Stimulated activated CD4-positive, alpha-beta T cell treated with anti-CD3 and anti-CD28 coated beads, TNF-alpha, amount 100 ng/mL, for 4 hours (primary cell): ENCODE data around the gene RXRA.

Experiments used
- DNase-seq, 3 experiments: peaks; one replicate each; pipeline ENCODE4 v3.0.0-alpha.2; 2020; ENCODE audit warnings: low read depth in 3 of 3

The RXRA gene

GRCh38 chr9:134323741-134324358 is 2.4 kb upstream of the RXRA start:
- DNase-seq: no peak

- no peak for DNase-seq
Observed at GRCh38 chr9:134324359-134325095, 1.7 kb upstream of the RXRA start.

- peak in 1 of 3 experiments; percentile 11 for DNase-seq
Observed at GRCh38 chr9:134325096-134325812, 1.0 kb upstream of the RXRA start.

GRCh38 chr9:134326724-134327601 is 708 bp downstream of the RXRA start:
- DNase-seq: no peak

- no peak for DNase-seq
Observed at GRCh38 chr9:134327671-134328231, 1.5 kb downstream of the RXRA start.

- DNase-seq: no peak
Observed at GRCh38 chr9:134328341-134328840, 2.1 kb downstream of the RXRA start.

- DNase-seq: no peak
Observed at GRCh38 chr9:134328841-134329575, 2.8 kb downstream of the RXRA start.

GRCh38 chr9:134329576-134329855 is 3.3 kb downstream of the RXRA start:
- no peak for DNase-seq

GRCh38 chr9:134329886-134330285 is 3.6 kb downstream of the RXRA start:
- no peak for DNase-seq

- DNase-seq: no peak
Observed at GRCh38 chr9:134330590-134330989, 4.3 kb downstream of the RXRA start.

GRCh38 chr9:134331186-134332025 is 5.2 kb downstream of the RXRA start:
- no peak for DNase-seq

- DNase-seq: no peak
Observed at GRCh38 chr9:134332266-134332665, 6.0 kb downstream of the RXRA start.

GRCh38 chr9:134332841-134333233 is 6.6 kb downstream of the RXRA start:
- no peak for DNase-seq

- no peak for DNase-seq
Observed at GRCh38 chr9:134333234-134333873, 7.1 kb downstream of the RXRA start.

- DNase-seq: no peak
Observed at GRCh38 chr9:134333874-134334581, 7.8 kb downstream of the RXRA start.

- no peak for DNase-seq
Observed at GRCh38 chr9:134335061-134335460, 8.8 kb downstream of the RXRA start.

GRCh38 chr9:134335486-134336220 is 9.4 kb downstream of the RXRA start:
- no peak for DNase-seq

- DNase-seq: no peak
Observed at GRCh38 chr9:134336228-134336627, 10.0 kb downstream of the RXRA start.
